IgD-negative memory B cell (primary cell): ENCODE results near the gene TNP2. TPM values are rescaled to one million over a fixed set of nuclear protein-coding genes. Genes with fewer than 3 reads are reported as not detected.
A peak's percentile ranks its signal among the peaks of the same experiment; 100 is the strongest.

Experiments
- H3K27ac Mint-ChIP-seq, 3 donors: one replicate each; pipeline ENCODE4 v1.8.0; 2020 to 2022; ENCODE audit warnings: mild to moderate bottlenecking in 3 of 3, mixed read lengths in 3 of 3, moderate library complexity in 1 of 3
- H3K27me3 Mint-ChIP-seq: one replicate; pipeline ENCODE4 v1.8.0; 2021; ENCODE audit warnings: mixed read lengths
- H3K36me3 Mint-ChIP-seq: one replicate; pipeline ENCODE4 v1.8.0; 2020; ENCODE audit warnings: mild to moderate bottlenecking, mixed read lengths
- H3K4me1 Mint-ChIP-seq, 3 donors: one replicate each; pipeline ENCODE4 v1.8.0; 2020 to 2022; ENCODE audit warnings: mixed read lengths in 3 of 3, mild to moderate bottlenecking in 1 of 3
- H3K4me3 Mint-ChIP-seq, 4 donors: one replicate each; pipeline ENCODE4 v1.8.0; 2020 to 2022; ENCODE audit warnings: mild to moderate bottlenecking in 4 of 4, mixed read lengths in 4 of 4, moderate library complexity in 3 of 4
- H3K9me3 Mint-ChIP-seq, 3 donors: one replicate each; pipeline ENCODE4 v1.8.0; 2020 to 2021; ENCODE audit warnings: mixed read lengths in 3 of 3, mild to moderate bottlenecking in 1 of 3
- polyA plus RNA-seq: library from polyadenylated mRNA; unstranded; fragments of 300-500 nt; fragmentation: Illumina TruSeq; gene quantifications from one replicate; pipeline ENCODE4 v1.2.3, GENCODE V29; 2021

The TNP2 gene
- polyA plus RNA-seq, 1 donor from 2014 or later: not detected

GRCh38 chr16:11250091-11250785, 18.9 kb downstream of the TNP2 start:
- Mint-ChIP-seq H3K36me3 (peaks cover 1% of the 10 kb centered on the region), H3K27me3 (no peaks in the 10 kb centered on the region), H3K4me3 (peak overlapping the region in 1 of 4 donors; percentile 64), H3K4me1 (peaks cover 14 to 24% (median 23%) of the 10 kb centered on the region in 3 donors), H3K27ac (peak overlapping the region in 2 of 3 donors; percentile 86 to 98), H3K9me3 (no peaks in the 10 kb centered on the region)

GRCh38 chr16:11249233-11250061, 19.7 kb downstream of the TNP2 start:
- no peaks in the 10 kb centered on the region for H3K9me3 Mint-ChIP-seq
- peak overlapping the region in 2 of 3 donors; percentile 39 to 98 for H3K27ac Mint-ChIP-seq
- peaks cover 1% of the 10 kb centered on the region for H3K36me3 Mint-ChIP-seq
- peaks cover 14 to 25% (median 24%) of the 10 kb centered on the region in 3 donors for H3K4me1 Mint-ChIP-seq
- H3K4me3 Mint-ChIP-seq: peak overlapping the region in 1 of 4 donors; percentile 12
- H3K27me3 Mint-ChIP-seq: no peaks in the 10 kb centered on the region

DNA sequence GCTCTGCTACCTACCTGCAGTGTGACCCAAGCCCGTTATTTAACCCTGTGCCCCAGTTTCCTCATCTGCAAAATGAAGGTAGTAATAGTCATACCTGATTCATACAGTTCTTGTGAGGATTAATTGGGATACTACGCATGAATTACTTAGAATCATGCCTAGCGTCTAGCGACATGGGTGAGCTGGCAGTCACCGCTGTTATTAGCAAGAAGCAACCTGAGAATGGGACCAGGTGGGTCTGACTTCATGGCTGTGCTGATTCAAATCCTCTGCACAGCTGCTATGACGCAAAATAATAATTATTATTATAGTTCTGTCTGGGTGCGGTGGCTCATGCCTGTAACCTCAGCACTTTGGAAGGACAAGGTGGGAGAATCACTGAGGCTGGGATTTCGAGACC, 21.0 kb downstream of the TNP2 start:
- no peaks in the 10 kb centered on the region for H3K27me3 Mint-ChIP-seq
- peak overlapping the region in 1 of 3 donors; percentile 25 for H3K27ac Mint-ChIP-seq
- peaks cover 1% of the 10 kb centered on the region for H3K36me3 Mint-ChIP-seq
- peak overlapping the region in 2 of 4 donors; percentile 48 to 67 for H3K4me3 Mint-ChIP-seq
- no peaks in the 10 kb centered on the region for H3K9me3 Mint-ChIP-seq
- H3K4me1 Mint-ChIP-seq: peaks cover 5 to 17% (median 15%) of the 10 kb centered on the region in 3 donors

- no peaks in the 10 kb centered on the region for H3K27me3 Mint-ChIP-seq
- no peaks in the 10 kb centered on the region for H3K36me3 Mint-ChIP-seq
- H3K27ac Mint-ChIP-seq: no peak overlapping the region
- H3K4me1 Mint-ChIP-seq: peaks cover 0 to 5% (median 2%) of the 10 kb centered on the region in 3 donors
- no peaks in the 10 kb centered on the region for H3K9me3 Mint-ChIP-seq
- no peak overlapping the region for H3K4me3 Mint-ChIP-seq
Measured at GRCh38 chr16:11245988-11246387, 23.1 kb downstream of the TNP2 start.

DNA sequence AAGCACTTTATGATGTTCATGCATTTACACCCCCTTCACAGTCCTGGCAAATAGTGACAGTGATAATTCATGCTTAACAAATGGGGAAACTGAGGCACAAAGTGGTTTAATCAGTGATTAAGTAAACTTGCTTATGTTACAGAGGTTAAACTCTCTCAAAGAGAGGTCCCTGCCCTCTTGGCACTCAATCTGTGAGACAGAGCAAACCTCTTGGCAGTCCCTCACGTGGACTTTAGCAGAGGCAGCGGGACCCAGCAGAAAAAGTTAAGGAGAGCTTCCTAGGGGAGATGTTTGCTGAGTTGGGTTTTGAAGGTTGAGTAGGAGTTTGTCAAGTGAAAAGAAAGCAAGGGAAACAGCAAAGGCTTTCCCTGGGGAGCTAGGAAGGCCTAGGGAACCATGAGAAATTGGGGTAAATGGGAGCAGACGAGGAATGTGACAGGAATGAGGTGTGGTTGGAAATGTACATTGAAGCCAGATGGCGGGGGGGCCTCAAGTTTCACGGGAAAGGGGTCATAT, 23.8 kb downstream of the TNP2 start:
- Mint-ChIP-seq H3K4me1 (peaks cover 0 to 5% (median 2%) of the 10 kb centered on the region in 3 donors), H3K4me3 (peak overlapping the region in 1 of 4 donors; percentile 6), H3K27ac (no peak overlapping the region), H3K27me3 (no peaks in the 10 kb centered on the region), H3K36me3 (no peaks in the 10 kb centered on the region), H3K9me3 (no peaks in the 10 kb centered on the region)

- Mint-ChIP-seq H3K9me3 (no peaks in the 10 kb centered on the region), H3K36me3 (no peaks in the 10 kb centered on the region), H3K27me3 (no peaks in the 10 kb centered on the region), H3K4me1 (peaks cover 0 to 2% (median 2%) of the 10 kb centered on the region in 3 donors), H3K4me3 (no peak overlapping the region), H3K27ac (no peak overlapping the region)
Measured at GRCh38 chr16:11242658-11243057, 26.5 kb downstream of the TNP2 start.

- no peak overlapping the region for H3K4me3 Mint-ChIP-seq
- H3K4me1 Mint-ChIP-seq: peaks cover 0 to 2% (median under 1%) of the 10 kb centered on the region in 3 donors
- no peaks in the 10 kb centered on the region for H3K9me3 Mint-ChIP-seq
- H3K36me3 Mint-ChIP-seq: no peaks in the 10 kb centered on the region
- no peaks in the 10 kb centered on the region for H3K27me3 Mint-ChIP-seq
- H3K27ac Mint-ChIP-seq: no peak overlapping the region
Measured at GRCh38 chr16:11241480-11242204, 27.5 kb downstream of the TNP2 start.

GRCh38 chr16:11240636-11241473, 28.3 kb downstream of the TNP2 start:
- no peaks in the 10 kb centered on the region for H3K9me3 Mint-ChIP-seq
- no peak overlapping the region for H3K27ac Mint-ChIP-seq
- peak overlapping the region in 1 of 4 donors; percentile 67 for H3K4me3 Mint-ChIP-seq
- H3K27me3 Mint-ChIP-seq: no peaks in the 10 kb centered on the region
- H3K4me1 Mint-ChIP-seq: peaks cover 0 to 2% (median 0%) of the 10 kb centered on the region in 3 donors
- H3K36me3 Mint-ChIP-seq: no peaks in the 10 kb centered on the region

DNA sequence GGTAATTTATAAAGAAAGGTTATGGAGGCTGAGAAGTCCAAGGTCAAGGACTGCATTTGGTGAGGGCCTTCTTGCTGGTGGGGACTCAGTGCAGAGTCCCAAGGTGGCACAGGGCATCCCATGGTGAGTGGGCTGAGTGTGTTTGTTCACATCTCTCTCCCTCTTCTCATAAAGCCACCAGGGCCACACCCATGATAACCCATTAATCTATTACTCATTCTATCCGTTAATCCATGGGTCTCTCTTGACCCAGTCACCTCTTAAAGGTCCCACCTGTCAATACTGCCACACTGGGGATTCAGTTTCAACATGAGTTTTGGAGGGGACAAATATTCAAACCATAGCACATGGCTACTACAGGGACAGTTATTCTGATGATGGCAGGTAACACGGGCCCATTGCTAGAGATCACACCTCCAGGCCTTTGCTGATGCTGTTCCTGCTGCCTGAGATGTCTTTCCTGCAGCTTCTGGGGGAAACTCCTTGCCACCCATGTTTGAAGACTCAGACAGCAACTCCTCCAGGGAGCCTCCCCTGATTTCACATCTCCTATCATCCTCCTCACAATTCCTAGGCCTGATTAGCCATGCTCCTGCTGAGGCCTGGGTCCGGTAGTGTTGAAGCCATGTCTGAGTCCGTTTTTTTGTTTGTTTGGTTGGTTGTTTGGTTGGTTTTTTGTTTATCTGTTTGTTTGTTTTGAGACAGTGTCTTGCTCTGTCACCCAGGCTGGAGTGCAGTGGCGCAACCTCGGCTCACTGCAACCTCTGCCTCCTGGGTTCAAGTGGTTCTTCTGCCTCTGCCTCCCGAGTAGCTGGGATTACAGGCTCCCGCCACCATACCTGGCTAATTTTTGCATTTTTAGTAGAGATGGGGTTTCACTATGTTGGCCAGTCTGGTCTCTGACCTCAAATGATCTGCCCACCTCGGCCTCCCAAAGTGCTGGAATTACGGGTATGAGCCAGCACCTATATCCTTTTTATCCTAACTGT, 29.2 kb downstream of the TNP2 start:
- Mint-ChIP-seq H3K4me3 (peak overlapping the region in 1 of 4 donors; percentile 30), H3K9me3 (no peaks in the 10 kb centered on the region), H3K27me3 (no peaks in the 10 kb centered on the region), H3K4me1 (peaks cover 0 to under 1% (median 0%) of the 10 kb centered on the region in 3 donors), H3K36me3 (no peaks in the 10 kb centered on the region), H3K27ac (peak overlapping the region in 1 of 3 donors; percentile 35)

- no peak overlapping the region for H3K27ac Mint-ChIP-seq
- no peaks in the 10 kb centered on the region for H3K36me3 Mint-ChIP-seq
- H3K9me3 Mint-ChIP-seq: no peaks in the 10 kb centered on the region
- H3K4me1 Mint-ChIP-seq: peaks cover 0 to 4% (median 0%) of the 10 kb centered on the region in 3 donors
- H3K27me3 Mint-ChIP-seq: no peaks in the 10 kb centered on the region
- H3K4me3 Mint-ChIP-seq: no peak overlapping the region
Measured at GRCh38 chr16:11238272-11239202, 30.6 kb downstream of the TNP2 start.

DNA sequence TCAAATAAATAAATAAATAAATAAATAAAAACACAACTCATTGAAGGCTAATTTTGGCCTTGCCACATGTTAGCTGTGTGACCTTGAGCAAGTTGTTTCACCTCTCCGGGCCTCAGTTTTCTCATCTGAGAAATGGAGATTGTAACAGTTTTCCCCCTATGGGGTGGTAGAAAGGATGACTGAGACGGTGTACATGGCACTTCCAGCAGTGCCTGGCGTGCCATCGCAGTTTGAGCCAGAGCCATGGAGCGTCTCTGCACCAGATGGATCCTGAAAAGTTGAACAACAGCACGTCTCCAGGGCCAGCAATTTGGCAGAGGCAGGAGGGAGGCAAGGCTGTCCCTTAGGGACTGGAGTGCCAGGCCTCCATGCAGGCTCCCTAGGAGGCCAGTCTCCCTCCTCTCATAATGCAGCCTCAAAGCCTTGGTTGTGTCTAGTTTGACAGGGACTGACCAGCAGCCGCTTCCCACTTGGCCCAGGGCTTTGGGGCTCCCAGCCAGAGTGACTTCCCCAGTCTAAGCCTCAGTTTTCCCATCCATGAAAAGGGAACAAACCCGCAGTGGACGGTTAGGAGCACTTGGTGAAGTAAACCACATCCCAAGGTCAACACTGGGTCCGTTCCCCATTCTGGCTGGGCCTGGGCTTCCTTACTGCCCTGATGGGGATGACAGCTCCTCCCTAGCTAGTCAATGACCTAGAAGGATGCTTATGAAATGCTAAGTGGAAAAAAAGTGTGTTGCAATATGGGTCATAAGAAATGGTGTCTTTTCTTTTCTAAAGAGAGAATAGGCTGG, 32.5 kb downstream of the TNP2 start:
- no peaks in the 10 kb centered on the region for H3K27me3 Mint-ChIP-seq
- no peaks in the 10 kb centered on the region for H3K9me3 Mint-ChIP-seq
- H3K4me1 Mint-ChIP-seq: peaks cover 5 to 12% (median 6%) of the 10 kb centered on the region in 3 donors
- no peaks in the 10 kb centered on the region for H3K36me3 Mint-ChIP-seq
- H3K27ac Mint-ChIP-seq: no peak overlapping the region
- no peak overlapping the region for H3K4me3 Mint-ChIP-seq

DNA sequence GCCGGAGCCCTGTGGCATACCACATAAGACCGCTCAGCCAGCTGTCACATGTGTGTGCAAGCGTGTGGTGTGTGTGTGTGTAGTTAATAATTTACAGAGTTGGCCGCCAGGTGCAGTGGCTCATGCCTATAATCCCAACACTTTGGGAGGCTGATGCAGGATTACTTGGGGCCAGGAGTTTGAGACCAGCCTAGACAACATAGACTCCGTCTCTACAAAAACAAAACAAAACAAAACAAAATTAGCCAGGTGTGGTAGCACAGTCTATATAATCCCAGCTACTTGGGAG, 33.5 kb downstream of the TNP2 start:
- no peaks in the 10 kb centered on the region for H3K36me3 Mint-ChIP-seq
- H3K4me1 Mint-ChIP-seq: peaks cover 5 to 14% (median 6%) of the 10 kb centered on the region in 3 donors
- H3K27ac Mint-ChIP-seq: no peak overlapping the region
- no peaks in the 10 kb centered on the region for H3K27me3 Mint-ChIP-seq
- no peaks in the 10 kb centered on the region for H3K9me3 Mint-ChIP-seq
- H3K4me3 Mint-ChIP-seq: no peak overlapping the region
